ENCODE measurements around the gene DDX17. TPM values are rescaled to one million over a fixed set of nuclear protein-coding genes. Genes with fewer than 3 reads are reported as not detected.

The DDX17 gene
- total RNA-seq, 1 donor from 2014 or later = 521 TPM

- FAIRE-seq (no peak), DNase-seq (ENCODE audit: low read depth) (no peak)
- Histone ChIP-seq H3K4me3 (ENCODE audit: low read depth, low read length) (no peak overlapping the region), H3K27me3 (ENCODE audit: control insufficient read depth, insufficient read depth, low read length) (peaks cover 20% of the 10 kb centered on the region), H3K36me3 (ENCODE audit: control insufficient read depth, insufficient read depth, low read length) (no peaks in the 10 kb centered on the region)
- TF ChIP-seq, protein P1, sequence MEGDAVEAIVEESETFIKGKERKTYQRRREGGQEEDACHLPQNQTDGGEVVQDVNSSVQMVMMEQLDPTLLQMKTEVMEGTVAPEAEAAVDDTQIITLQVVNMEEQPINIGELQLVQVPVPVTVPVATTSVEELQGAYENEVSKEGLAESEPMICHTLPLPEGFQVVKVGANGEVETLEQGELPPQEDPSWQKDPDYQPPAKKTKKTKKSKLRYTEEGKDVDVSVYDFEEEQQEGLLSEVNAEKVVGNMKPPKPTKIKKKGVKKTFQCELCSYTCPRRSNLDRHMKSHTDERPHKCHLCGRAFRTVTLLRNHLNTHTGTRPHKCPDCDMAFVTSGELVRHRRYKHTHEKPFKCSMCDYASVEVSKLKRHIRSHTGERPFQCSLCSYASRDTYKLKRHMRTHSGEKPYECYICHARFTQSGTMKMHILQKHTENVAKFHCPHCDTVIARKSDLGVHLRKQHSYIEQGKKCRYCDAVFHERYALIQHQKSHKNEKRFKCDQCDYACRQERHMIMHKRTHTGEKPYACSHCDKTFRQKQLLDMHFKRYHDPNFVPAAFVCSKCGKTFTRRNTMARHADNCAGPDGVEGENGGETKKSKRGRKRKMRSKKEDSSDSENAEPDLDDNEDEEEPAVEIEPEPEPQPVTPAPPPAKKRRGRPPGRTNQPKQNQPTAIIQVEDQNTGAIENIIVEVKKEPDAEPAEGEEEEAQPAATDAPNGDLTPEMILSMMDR (IDR thresholded peaks at IDR 0.05; ENCODE audit: insufficient read depth, low read length, severe bottlenecking) = no peak
Measured at GRCh38 chr22:38461057-38461413, 45.1 kb downstream of the DDX17 start.

DNA sequence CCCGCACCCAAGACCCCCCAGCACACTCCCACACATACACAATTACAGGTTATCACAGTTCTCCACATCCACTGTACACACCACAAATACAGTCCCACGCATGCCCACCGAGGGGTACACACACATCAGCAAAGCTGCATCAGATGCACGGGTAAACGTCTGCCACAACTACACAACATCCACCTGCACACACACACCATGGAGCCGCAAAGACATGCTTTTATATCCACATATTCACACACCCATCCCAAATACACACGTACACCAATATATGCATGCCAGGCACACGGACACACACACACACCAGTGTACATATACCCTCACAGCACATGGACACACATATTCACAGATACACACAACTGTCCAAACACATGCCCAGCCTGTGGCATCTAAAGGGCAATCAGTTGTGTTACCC, 45.7 kb downstream of the DDX17 start:
- no peak for DNase-seq (ENCODE audit: low read depth)
- TF ChIP-seq, protein P1 (IDR thresholded peaks at IDR 0.05; ENCODE audit: insufficient read depth, low read length, severe bottlenecking) = no peak
- no peak overlapping the region for H3K4me3 ChIP-seq (ENCODE audit: low read depth, low read length)
- peak; percentile 93 for FAIRE-seq
- no peaks in the 10 kb centered on the region for H3K36me3 ChIP-seq (ENCODE audit: control insufficient read depth, insufficient read depth, low read length)
- peaks cover 20% of the 10 kb centered on the region for H3K27me3 ChIP-seq (ENCODE audit: control insufficient read depth, insufficient read depth, low read length)

GRCh38 chr22:38456841-38457699, 49.0 kb downstream of the DDX17 start:
- TF ChIP-seq, protein P1 (IDR thresholded peaks at IDR 0.05; ENCODE audit: insufficient read depth, low read length, severe bottlenecking) = no peak
- H3K27me3 ChIP-seq (ENCODE audit: control insufficient read depth, insufficient read depth, low read length) = peaks cover 35% of the 10 kb centered on the region
- FAIRE-seq = peak; percentile 68
- no peak for DNase-seq (ENCODE audit: low read depth)
- no peaks in the 10 kb centered on the region for H3K36me3 ChIP-seq (ENCODE audit: control insufficient read depth, insufficient read depth, low read length)
- no peak overlapping the region for H3K4me3 ChIP-seq (ENCODE audit: low read depth, low read length)

DNA sequence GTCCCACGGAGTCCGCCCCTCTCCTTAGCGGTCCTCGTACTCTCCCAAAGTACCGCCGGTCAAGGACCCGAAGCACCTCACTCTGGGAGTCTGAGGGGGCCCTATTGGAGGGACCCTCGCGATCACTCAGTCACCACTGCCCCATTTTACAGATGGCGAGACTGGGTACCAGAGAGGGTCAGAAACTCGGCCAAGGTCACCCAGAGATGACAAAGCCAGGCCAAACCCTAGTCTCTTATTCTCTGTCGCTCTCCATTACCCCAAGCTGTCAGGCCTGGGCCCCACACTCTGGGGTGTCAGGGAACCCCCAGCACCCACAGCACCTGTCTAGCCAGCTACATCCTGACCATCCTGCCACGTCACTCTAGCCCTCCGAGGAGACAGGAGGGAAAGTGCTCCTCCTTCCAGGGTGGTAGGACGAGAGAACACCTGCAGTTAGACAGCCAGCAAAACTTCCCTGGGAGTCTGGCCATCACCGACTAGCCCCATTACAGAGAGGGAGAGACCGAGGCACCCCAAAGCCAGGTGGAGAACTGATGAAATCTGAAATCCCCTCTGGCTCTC, 49.8 kb downstream of the DDX17 start:
- H3K4me3 ChIP-seq (ENCODE audit: low read depth, low read length) = no peak overlapping the region
- FAIRE-seq (no peak), DNase-seq (ENCODE audit: low read depth) (no peak)
- peaks cover 35% of the 10 kb centered on the region for H3K27me3 ChIP-seq (ENCODE audit: control insufficient read depth, insufficient read depth, low read length)
- H3K36me3 ChIP-seq (ENCODE audit: control insufficient read depth, insufficient read depth, low read length) = no peaks in the 10 kb centered on the region
- TF ChIP-seq, protein P1 (IDR thresholded peaks at IDR 0.05; ENCODE audit: insufficient read depth, low read length, severe bottlenecking) = no peak

- DNase-seq (ENCODE audit: low read depth) (no peak), FAIRE-seq (no peak)
- Histone ChIP-seq H3K36me3 (ENCODE audit: control insufficient read depth, insufficient read depth, low read length) (no peaks in the 10 kb centered on the region), H3K4me3 (ENCODE audit: low read depth, low read length) (peak overlapping the region; percentile 21), H3K27me3 (ENCODE audit: control insufficient read depth, insufficient read depth, low read length) (peaks cover 32% of the 10 kb centered on the region)
- TF ChIP-seq, protein P1 (IDR thresholded peaks at IDR 0.05; ENCODE audit: insufficient read depth, low read length, severe bottlenecking) = no peak
Measured at GRCh38 chr22:38455530-38456271, 50.4 kb downstream of the DDX17 start.

All from bronchial epithelial cell (primary cell).